Smooth muscle cell (in vitro differentiated cells): Measurements from ENCODE around the gene PLOD2. TPM values are rescaled to one million over a fixed set of nuclear protein-coding genes. Genes with fewer than 3 reads are reported as not detected.

Experiments
- DNase-seq: peaks from one replicate; lab custom pipeline; 2025; ENCODE audit not compliant: unreplicated experiment; lab: John Stamatoyannopoulos, UW
- H2AFZ ChIP-seq: fragments of 200-600 bp; sonication (generic); 2 replicates; pipeline ENCODE4 v1.6.0; 2016; ENCODE audit warnings: antibody characterized with exemption, low read depth, mild to moderate bottlenecking
- H3F3A ChIP-seq: fragments of 200-600 bp; sonication (generic); 2 replicates; pipeline ENCODE4 v1.6.0; 2017; ENCODE audit warnings: antibody characterized with exemption, low read depth
- H3K27ac ChIP-seq: fragments of 200-600 bp; sonication (generic); 2 replicates; pipeline ENCODE4 v1.5.1; 2016; ENCODE audit warnings: low read depth, mild to moderate bottlenecking
- H3K27me3 ChIP-seq: fragments of 200-600 bp; sonication (generic); 2 replicates; pipeline ENCODE4 v1.6.1; 2016; ENCODE audit warnings: low read depth, mild to moderate bottlenecking
- H3K36me3 ChIP-seq: fragments of 200-600 bp; sonication (generic); 2 replicates; pipeline ENCODE4 v1.5.1; 2016; ENCODE audit warnings: low read depth
- H3K4me1 ChIP-seq: fragments of 200-600 bp; sonication (generic); 2 replicates; pipeline ENCODE4 v1.5.1; 2016; ENCODE audit warnings: low read depth
- H3K4me2 ChIP-seq: fragments of 200-600 bp; sonication (generic); 2 replicates; pipeline ENCODE4 v1.6.0; 2016; ENCODE audit warnings: mild to moderate bottlenecking
- H3K4me3 ChIP-seq: fragments of 200-600 bp; sonication (generic); 2 replicates; pipeline ENCODE4 v1.5.1; 2016; ENCODE audit warnings: mild to moderate bottlenecking
- H3K79me2 ChIP-seq: fragments of 200-600 bp; sonication (generic); 2 replicates; pipeline ENCODE4 v1.6.0; 2016; ENCODE audit warnings: low read depth, mild to moderate bottlenecking
- H3K9ac ChIP-seq: fragments of 200-600 bp; sonication (generic); 2 replicates; pipeline ENCODE4 v1.6.0; 2016; ENCODE audit warnings: low read depth
- H3K9me3 ChIP-seq: fragments of 200-600 bp; sonication (generic); replicated peaks from 2 replicates; pipeline ENCODE4 v1.5.1; 2016; ENCODE audit warnings: low read depth
- H4K20me1 ChIP-seq: fragments of 200-600 bp; sonication (generic); 2 replicates; pipeline ENCODE4 v1.6.0; 2016; ENCODE audit warnings: low read depth
- WGBS: methylation state at CpG from one replicate; pipeline ENCODE4 v1.1.7; 2016; ENCODE audit warnings: low lambda C conversion rate; 5-methylcytosine and 5-hydroxymethylcytosine counted together
- polyA plus RNA-seq: library from polyadenylated mRNA; unstranded; fragments of >200 nt; fragmentation: Nextera tagmentation; extraction: Ambion mirVana; gene quantifications from 2 replicates; pipeline ENCODE4 v1.2.1, GENCODE V29; 2016
- total RNA-seq: library from RNA; depleted of rRNA; stranded (reverse); fragments of >200 nt; gene quantifications from 2 replicates; pipeline ENCODE4 v1.2.3, GENCODE V29; 2014
- TF ChIP-seq, protein P1 (sequence below): fragments of 200-600 bp; sonication (generic); IDR thresholded peaks from 2 replicates; pipeline ENCODE4 v1.5.1; 2017; ENCODE audit warnings: borderline replicate concordance, mild to moderate bottlenecking, antibody characterized with exemption; ENCODE audit not compliant: insufficient read depth, poor library complexity, severe bottlenecking

The PLOD2 gene
- total and polyA plus RNA-seq, 2 experiments from 2014 or later = 372 to 658 TPM

DNA sequence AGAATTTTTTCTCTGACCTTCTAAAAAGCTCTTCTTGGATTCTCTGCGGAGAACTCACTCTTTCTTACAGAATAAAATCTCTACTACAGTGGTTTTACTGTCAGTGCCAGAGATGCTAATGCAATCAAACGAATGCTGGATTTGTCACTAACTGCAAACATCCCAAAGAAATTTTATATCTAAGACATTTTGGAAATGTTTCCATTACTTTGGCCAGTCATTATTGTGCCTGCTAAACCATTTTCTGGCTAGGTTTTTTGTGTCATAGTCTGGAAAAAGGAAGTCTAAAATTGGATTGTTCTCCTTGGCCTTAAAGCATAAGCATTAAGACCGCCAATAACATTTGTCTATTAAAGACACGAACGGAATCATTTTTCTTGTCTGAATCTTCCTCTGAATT, 54.0 kb downstream of the PLOD2 start:
- 95% methylated on average over 5 of the region's 5 CpGs for WGBS
- Histone ChIP-seq H3K4me2 (no peak overlapping the region), H3K4me1 (peaks cover 3% of the 10 kb centered on the region), H3K4me3 (no peak overlapping the region), H3K79me2 (peaks cover 82% of the 10 kb centered on the region), H3K9ac (no peak overlapping the region), H3F3A (peaks cover 33% of the 10 kb centered on the region), H3K27ac (peak overlapping the region; percentile 28), H2AFZ (no peak overlapping the region), H3K36me3 (peaks cover 45% of the 10 kb centered on the region), H3K27me3 (no peaks in the 10 kb centered on the region), H3K9me3 (no peaks in the 10 kb centered on the region), H4K20me1 (peaks cover 66% of the 10 kb centered on the region)
- DNase-seq = no peak
- TF ChIP-seq, protein P1, sequence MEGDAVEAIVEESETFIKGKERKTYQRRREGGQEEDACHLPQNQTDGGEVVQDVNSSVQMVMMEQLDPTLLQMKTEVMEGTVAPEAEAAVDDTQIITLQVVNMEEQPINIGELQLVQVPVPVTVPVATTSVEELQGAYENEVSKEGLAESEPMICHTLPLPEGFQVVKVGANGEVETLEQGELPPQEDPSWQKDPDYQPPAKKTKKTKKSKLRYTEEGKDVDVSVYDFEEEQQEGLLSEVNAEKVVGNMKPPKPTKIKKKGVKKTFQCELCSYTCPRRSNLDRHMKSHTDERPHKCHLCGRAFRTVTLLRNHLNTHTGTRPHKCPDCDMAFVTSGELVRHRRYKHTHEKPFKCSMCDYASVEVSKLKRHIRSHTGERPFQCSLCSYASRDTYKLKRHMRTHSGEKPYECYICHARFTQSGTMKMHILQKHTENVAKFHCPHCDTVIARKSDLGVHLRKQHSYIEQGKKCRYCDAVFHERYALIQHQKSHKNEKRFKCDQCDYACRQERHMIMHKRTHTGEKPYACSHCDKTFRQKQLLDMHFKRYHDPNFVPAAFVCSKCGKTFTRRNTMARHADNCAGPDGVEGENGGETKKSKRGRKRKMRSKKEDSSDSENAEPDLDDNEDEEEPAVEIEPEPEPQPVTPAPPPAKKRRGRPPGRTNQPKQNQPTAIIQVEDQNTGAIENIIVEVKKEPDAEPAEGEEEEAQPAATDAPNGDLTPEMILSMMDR = no peak

DNA sequence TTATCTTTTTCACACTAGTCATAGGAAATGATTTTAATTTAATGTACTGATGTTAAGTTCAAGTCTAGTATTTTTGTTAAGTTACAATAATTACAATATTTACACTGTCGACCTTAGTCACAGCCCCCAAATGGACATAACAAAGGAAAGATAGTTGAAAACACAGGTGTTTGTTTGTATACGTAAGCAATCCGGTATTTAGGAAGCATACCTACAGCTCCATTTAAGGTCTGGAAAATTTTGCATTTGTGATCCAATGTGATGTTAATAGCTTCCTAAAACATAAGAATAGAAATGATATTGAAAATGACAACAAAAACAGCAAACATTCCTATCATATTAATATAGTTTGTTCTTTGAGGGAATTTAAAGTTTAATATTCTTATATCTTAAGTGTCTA, 56.9 kb downstream of the PLOD2 start:
- 92% methylated on average over 3 of the region's 3 CpGs for WGBS
- peaks cover 26% of the 10 kb centered on the region for H3K36me3 ChIP-seq
- no peaks in the 10 kb centered on the region for H3K9me3 ChIP-seq
- H3K4me1 ChIP-seq = peaks cover 14% of the 10 kb centered on the region
- peaks cover 61% of the 10 kb centered on the region for H3K79me2 ChIP-seq
- no peaks in the 10 kb centered on the region for H3K27me3 ChIP-seq
- H2AFZ ChIP-seq = no peak overlapping the region
- no peak overlapping the region for H3K4me3 ChIP-seq
- peaks cover 40% of the 10 kb centered on the region for H4K20me1 ChIP-seq
- TF ChIP-seq, protein P1 = no peak
- H3K4me2 ChIP-seq = no peak overlapping the region
- no peak for DNase-seq
- H3K27ac ChIP-seq = no peak overlapping the region
- no peak overlapping the region for H3K9ac ChIP-seq
- H3F3A ChIP-seq = peaks cover 32% of the 10 kb centered on the region

DNA sequence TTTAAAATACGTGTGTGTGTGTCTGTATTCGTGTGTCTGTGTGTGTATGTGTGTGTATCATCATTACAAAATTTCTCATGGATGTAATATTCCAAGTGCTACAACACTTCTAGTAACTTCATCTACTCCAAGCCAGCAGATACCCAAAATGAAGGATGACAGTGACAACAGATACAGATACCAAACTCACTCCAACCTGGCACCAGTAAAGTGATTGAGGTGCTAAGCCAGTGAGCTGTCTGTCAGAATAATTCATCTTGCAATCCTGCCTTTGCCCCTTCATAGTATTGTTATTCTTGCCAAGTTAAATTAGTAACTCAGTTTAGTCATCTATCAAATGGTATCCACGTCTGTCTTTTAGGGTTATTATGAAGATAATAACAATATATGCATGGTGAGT, 58.1 kb downstream of the PLOD2 start:
- peaks cover 14% of the 10 kb centered on the region for H3K4me1 ChIP-seq
- peaks cover 29% of the 10 kb centered on the region for H3K36me3 ChIP-seq
- TF ChIP-seq, protein P1 = no peak
- no peak overlapping the region for H3K9ac ChIP-seq
- H3K4me2 ChIP-seq = no peak overlapping the region
- peak overlapping the region; percentile 53 for H3K27ac ChIP-seq
- no peaks in the 10 kb centered on the region for H3K9me3 ChIP-seq
- peaks cover 30% of the 10 kb centered on the region for H3F3A ChIP-seq
- DNase-seq = no peak
- no peak overlapping the region for H2AFZ ChIP-seq
- H3K27me3 ChIP-seq = no peaks in the 10 kb centered on the region
- 92% methylated on average over 3 of the region's 3 CpGs for WGBS
- H3K4me3 ChIP-seq = no peak overlapping the region
- peaks cover 36% of the 10 kb centered on the region for H4K20me1 ChIP-seq
- H3K79me2 ChIP-seq = peaks cover 62% of the 10 kb centered on the region

DNA sequence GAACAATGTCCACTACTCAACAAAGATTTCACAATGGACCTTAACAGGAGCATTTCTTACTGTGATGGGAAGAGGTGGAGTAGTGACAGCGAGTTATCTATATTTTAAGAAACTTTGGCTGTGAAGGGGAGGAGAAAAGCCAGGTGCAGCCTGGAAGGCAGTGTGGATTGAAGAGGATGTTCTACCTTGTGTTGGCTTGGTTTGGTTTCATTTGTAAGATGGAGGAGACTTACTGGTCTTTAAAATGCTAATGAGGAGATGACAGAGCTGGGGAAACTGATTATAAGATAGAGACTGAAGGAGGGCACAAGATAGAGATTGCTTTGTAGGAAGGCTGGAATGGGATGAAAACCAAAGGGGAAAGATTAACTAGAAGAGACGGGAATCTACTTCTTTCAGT, 59.4 kb downstream of the PLOD2 start:
- Histone ChIP-seq H3K9me3 (no peaks in the 10 kb centered on the region), H4K20me1 (peaks cover 29% of the 10 kb centered on the region), H3K4me3 (no peak overlapping the region), H3K4me1 (peaks cover 14% of the 10 kb centered on the region), H3K79me2 (peaks cover 51% of the 10 kb centered on the region), H3K27ac (peak overlapping the region; percentile 53), H3K9ac (no peak overlapping the region), H3K4me2 (peak overlapping the region; percentile 15), H3K27me3 (no peaks in the 10 kb centered on the region), H3K36me3 (peaks cover 30% of the 10 kb centered on the region), H3F3A (peaks cover 26% of the 10 kb centered on the region), H2AFZ (no peak overlapping the region)
- TF ChIP-seq, protein P1 = no peak
- WGBS = 64% methylated on average over 2 of the region's 2 CpGs
- no peak for DNase-seq
